IMR-90 (cell line): ENCODE measurements around the gene HMOX1. TPM values are rescaled to one million over a fixed set of nuclear protein-coding genes. Genes with fewer than 3 reads are reported as not detected.

Experiments
- ATAC-seq: fragments of 200-7000 bp; cut with Tn5 transposase; 2 replicates; pipeline ENCODE4 v1.9.1; 2020; ENCODE audit warnings: low read depth, mild to moderate bottlenecking, moderate library complexity
- BruUV-seq: library from RNA; stranded (reverse); fragments of 400-500 nt; replicated peaks from 2 replicates; lab custom pipeline; 2021; lab: Mats Ljungman, UMichigan
- CTCF ChIA-PET: fragments of 300-600 bp; formaldehyde crosslinking; extraction: SDS; loops from one replicate; lab custom pipeline; 2021; ENCODE audit warnings: antibody characterized with exemption; lab: Yijun Ruan, JAX
- POLR2A ChIA-PET: fragments of 300-600 bp; sonication (Branson Sonifier 250); formaldehyde crosslinking; loops from one replicate; lab custom pipeline; 2022; ENCODE audit warnings: antibody characterized with exemption; ENCODE audit not compliant: unreplicated experiment; lab: Charles Lee
- DNase-seq: peaks from one replicate; pipeline ENCODE4 v3.0.0; 2013
- H2AFZ ChIP-seq: replicated peaks from 2 replicates; pipeline ENCODE3; 2013; ENCODE audit warnings: low read length, mild to moderate bottlenecking; ENCODE audit not compliant: poor library complexity
- H2AK5ac ChIP-seq: 2 replicates; pipeline ENCODE4 v1.6.1; 2013; ENCODE audit warnings: low read depth, low read length, inconsistent platforms
- H2AK9ac ChIP-seq: replicated peaks from 2 replicates; pipeline ENCODE3; 2013; ENCODE audit warnings: mild to moderate bottlenecking, low read depth, low read length, moderate library complexity; ENCODE audit not compliant: poor library complexity
- H2BK120ac ChIP-seq: 2 replicates; pipeline ENCODE4 v1.6.1; 2013; ENCODE audit warnings: low read depth, low read length, inconsistent platforms
- H2BK15ac ChIP-seq: 3 replicates; pipeline ENCODE4 v1.6.1; 2013; ENCODE audit warnings: low read depth, low read length, inconsistent platforms
- H2BK20ac ChIP-seq: 2 replicates; pipeline ENCODE4 v1.6.1; 2013; ENCODE audit warnings: low read depth, mild to moderate bottlenecking, inconsistent platforms, low read length, moderate library complexity
- H2BK5ac ChIP-seq: 2 replicates; pipeline ENCODE4 v1.6.1; 2013; ENCODE audit warnings: mild to moderate bottlenecking, low read depth, low read length, inconsistent platforms; ENCODE audit not compliant: poor library complexity, severe bottlenecking
- H3K14ac ChIP-seq: replicated peaks from 2 replicates; pipeline ENCODE4 v1.6.1; 2013; ENCODE audit warnings: low read depth, low read length, inconsistent platforms
- H3K18ac ChIP-seq: 2 replicates; pipeline ENCODE4 v1.6.1; 2013; ENCODE audit warnings: low read depth, low read length, control low read depth
- H3K23ac ChIP-seq: 2 replicates; pipeline ENCODE4 v1.6.1; 2013; ENCODE audit warnings: low read depth, low read length, inconsistent platforms
- H3K27ac ChIP-seq: 2 replicates; pipeline ENCODE4 v1.5.1; 2013; ENCODE audit warnings: mild to moderate bottlenecking, control low read depth, low read length; ENCODE audit not compliant: insufficient read depth
- H3K27me3 ChIP-seq: 2 replicates; pipeline ENCODE4 v1.6.1; 2013; ENCODE audit warnings: low read length; ENCODE audit not compliant: control insufficient read depth, insufficient read depth
- H3K36me3 ChIP-seq: 2 replicates; pipeline ENCODE4 v1.6.1; 2013; ENCODE audit warnings: low read length, mixed read lengths; ENCODE audit not compliant: control insufficient read depth, insufficient read depth
- H3K4ac ChIP-seq: 2 replicates; pipeline ENCODE4 v1.6.1; 2013; ENCODE audit warnings: low read depth, low read length, inconsistent platforms
- H3K4me1 ChIP-seq: 2 replicates; pipeline ENCODE4 v1.6.1; 2013; ENCODE audit warnings: low read length, mixed read lengths; ENCODE audit not compliant: control insufficient read depth, insufficient read depth
- H3K4me2 ChIP-seq: 2 replicates; pipeline ENCODE4 v1.6.1; 2013; ENCODE audit warnings: low read depth, mild to moderate bottlenecking, control low read depth, low read length, moderate library complexity
- H3K4me3 ChIP-seq: 2 replicates; pipeline ENCODE4 v1.5.1; 2013; ENCODE audit warnings: low read depth, mild to moderate bottlenecking, control low read depth, low read length, moderate library complexity; ENCODE audit not compliant: insufficient read depth
- H3K56ac ChIP-seq: 2 replicates; pipeline ENCODE4 v1.6.1; 2013; ENCODE audit warnings: low read length, inconsistent platforms; ENCODE audit not compliant: insufficient read depth; ENCODE audit errors: extremely low read depth
- H3K79me1 ChIP-seq, 2 experiments: 2 replicates each; pipeline ENCODE4 v1.6.1; 2013; ENCODE audit warnings: low read length in 2 of 2, inconsistent platforms in 1 of 2, low read depth in 1 of 2
- H3K9ac ChIP-seq: 2 replicates; pipeline ENCODE4 v1.6.1; 2013; ENCODE audit warnings: low read depth, low read length, control low read depth
- H3K9me1 ChIP-seq: 2 replicates; pipeline ENCODE4 v1.6.1; 2013; ENCODE audit warnings: low read length, inconsistent platforms; ENCODE audit not compliant: insufficient read depth
- H3K9me3 ChIP-seq: 2 replicates; pipeline ENCODE4 v1.6.1; 2013; ENCODE audit warnings: low read length; ENCODE audit not compliant: control insufficient read depth, insufficient read depth
- H4K20me1 ChIP-seq: 2 replicates; pipeline ENCODE4 v1.6.1; 2013; ENCODE audit warnings: low read length, inconsistent platforms; ENCODE audit not compliant: insufficient read depth
- H4K5ac ChIP-seq: 2 replicates; pipeline ENCODE4 v1.6.1; 2013; ENCODE audit warnings: mild to moderate bottlenecking, low read depth, low read length, control low read depth
- H4K8ac ChIP-seq, 2 experiments: 2 replicates each; pipeline ENCODE4 v1.6.1; 2013; ENCODE audit warnings: low read depth in 2 of 2, low read length in 2 of 2, control low read depth in 1 of 2, inconsistent platforms in 1 of 2
- H4K91ac ChIP-seq: 2 replicates; pipeline ENCODE4 v1.6.1; 2013; ENCODE audit warnings: low read depth, low read length, inconsistent platforms; ENCODE audit not compliant: insufficient read depth
- BHLHE40 ChIP-seq: fragments of 150-350 bp; IDR thresholded peaks from 2 replicates; pipeline ENCODE4 v1.6.1; 2016; ENCODE audit warnings: mild to moderate bottlenecking, low read depth, low read length
- RAD21 ChIP-seq: IDR thresholded peaks from 2 replicates; pipeline ENCODE4 v1.6.1; 2012; ENCODE audit warnings: low read length, improper control_type of control experiment
- WGBS, 2 experiments: methylation state at CpG; one replicate each; pipeline versions ENCODE4 v1.1.5 to v1.1.7; 2013; ENCODE audit warnings: missing lambda C conversion rate in 2 of 2; ENCODE audit not compliant: insufficient read length in 1 of 2; ENCODE audit errors: extremely low coverage in 2 of 2; 5-methylcytosine and 5-hydroxymethylcytosine counted together
- dilution Hi-C: fragments of 300-500 bp; cut with HindIII; formaldehyde crosslinking; loops from one replicate; pipeline ENCODE4 v1.14.3; 2018; ENCODE audit warnings: low sequenced_read_pairs; ENCODE audit not compliant: unreplicated experiment
- in situ Hi-C: fragments of 300-500 bp; cut with MboI; formaldehyde crosslinking; loops from 3 replicates; pipeline ENCODE4 v1.14.3; 2019; ENCODE audit warnings: low sequenced_read_pairs, inconsistent platforms, mixed read lengths
- intact Hi-C: fragments of 100-400 bp; cut with micrococcal nuclease; formaldehyde crosslinking; loops from 2 replicates; pipeline ENCODE4 v1.10.0; 2022
- polyA plus RNA-seq, 3 experiments: library from polyadenylated mRNA; depleted of rRNA; stranded (reverse); fragments of >200 nt; gene quantifications; 2 replicates each; pipeline ENCODE4 v1.2.3, GENCODE V29; 2012; ENCODE audit warnings: low replicate concordance in 1 of 3
- total RNA-seq: library from RNA; depleted of rRNA; stranded (reverse); fragments of >200 nt; gene quantifications from 2 replicates; pipeline ENCODE4 v1.2.3, GENCODE V29; 2012

Gene HMOX1
- total and polyA plus RNA-seq, 2 of the 4 experiments (the other 2 are of a cell fraction): 23.1 to 50.5 TPM

- WGBS, 2 experiments: 92% methylated on average over 11 of the region's 18 CpGs; no CpG with 5 or more reads in 1 of the 2 experiments
- intact Hi-C loops: no loop called here
These were observed 32.8 kb upstream of the HMOX1 start for GRCh38 chr22:35348026-35348590.

More at GRCh38 chr22:35348026-35348590, 32.8 kb upstream of the HMOX1 start:
- DNase-seq (no peak), ATAC-seq (no peak)
- Histone ChIP-seq H3K79me1 (peaks cover 0 to 7% of the 10 kb centered on the region in 2 experiments; a peak in 1 of 4 replicates), H3K23ac (no peak overlapping the region), H2BK20ac (no peak overlapping the region), H3K4me3 (no peak overlapping the region), H4K20me1 (no peaks in the 10 kb centered on the region), H3K14ac (no peak overlapping the region), H2AFZ (no peak overlapping the region), H3K9ac (no peak overlapping the region), H4K91ac (no peak overlapping the region), H3K18ac (no peak overlapping the region), H3K56ac (no peak overlapping the region), H2AK9ac (peak overlapping the region; percentile 5), H3K9me1 (0 out of 2 replicates have a peak, but pooled peaks cover 6% of the 10 kb centered on the region), H2AK5ac (no peak overlapping the region), H3K36me3 (peaks cover 24% of the 10 kb centered on the region), H4K5ac (no peak overlapping the region), H3K27ac (no peak overlapping the region), H2BK15ac (no peak overlapping the region), H2BK5ac (no peak overlapping the region), H4K8ac (no peak overlapping the region), H3K27me3 (no peaks in the 10 kb centered on the region), H3K9me3 (no peaks in the 10 kb centered on the region), H2BK120ac (no peak overlapping the region), H3K4me2 (no peak overlapping the region), H3K4me1 (peaks cover 10% of the 10 kb centered on the region), H3K4ac (no peak overlapping the region)
- dilution Hi-C loops: no loop called here
- in situ Hi-C loops: no loop called here
- no peak for TF ChIP-seq BHLHE40
- TF ChIP-seq RAD21: no peak
- no TSS peak for BruUV-seq
- POLR2A ChIA-PET: no interaction called here
- CTCF ChIA-PET: no interaction called here
